GM10248 (cell line): Measurements from ENCODE around the gene PRPH2.

Source experiments
- CTCF ChIA-PET: fragments of 300-600 bp; sonication (Branson Sonifier 250); formaldehyde crosslinking; extraction: SDS; loops from one replicate; lab custom pipeline; 2021; ENCODE audit warnings: antibody characterized with exemption; lab: Yijun Ruan, JAX
- POLR2A ChIA-PET: fragments of 350-650 bp; sonication (Branson Sonifier 250); formaldehyde crosslinking; extraction: SDS; loops from one replicate; lab custom pipeline; 2020; ENCODE audit warnings: antibody characterized with exemption; lab: Yijun Ruan, JAX
- DNase-seq: peaks from one replicate; pipeline ENCODE4 v3.0.0; 2012; ENCODE audit errors: extremely low spot score
- CTCF ChIP-seq: IDR thresholded peaks from 2 replicates; pipeline ENCODE4 v1.5.1; 2012; ENCODE audit warnings: mild to moderate bottlenecking, low read depth; ENCODE audit errors: extremely low read depth, missing control alignments, control extremely low read depth

Gene PRPH2

GRCh38 chr6:42659806-42660205 lies 62.6 kb downstream of the PRPH2 start:
- CTCF ChIA-PET: interaction anchor here (0.8 to 1.4 kb wide), 5 partner anchors 10 to 215 kb away, joined by 3 to 5 read pairs (median 3); no protein-coding TSS in a partner anchor

GRCh38 chr6:42653851-42654250 lies 68.5 kb downstream of the PRPH2 start:
- POLR2A ChIA-PET: no interaction called here
- no peak for TF ChIP-seq CTCF
- CTCF ChIA-PET: interaction anchor here (0.8 to 3.4 kb wide), 4 partner anchors 9 to 228 kb away, joined by 3 to 11 read pairs (median 4); no protein-coding TSS in a partner anchor
- DNase-seq: no peak

More at GRCh38 chr6:42659806-42660205, 62.6 kb downstream of the PRPH2 start:
- no peak for TF ChIP-seq CTCF
- DNase-seq: no peak
- POLR2A ChIA-PET: no interaction called here

- CTCF ChIA-PET: interaction anchor here (1.1 to 2.8 kb wide), 2 partner anchors 9 to 10 kb away, joined by 3 to 12 read pairs; no protein-coding TSS in a partner anchor
Observed at GRCh38 chr6:42652024-42652746, 70.2 kb downstream of the PRPH2 start.

More at GRCh38 chr6:42652024-42652746, 70.2 kb downstream of the PRPH2 start:
- no peak for DNase-seq
- POLR2A ChIA-PET: no interaction called here
- no peak for TF ChIP-seq CTCF
